Measurements from ENCODE around the gene RHOH. TPM values are rescaled to one million over a fixed set of nuclear protein-coding genes. Genes with fewer than 3 reads are reported as not detected.

The RHOH gene
- total and polyA plus RNA-seq, 10 donors, result 51.4 to 112 (median 74.3) TPM

- Histone ChIP-seq H3K9me3 (no peaks in the 10 kb centered on the region), H3K27ac (peak overlapping the region in 7 of 8 donors; percentile 29 to 84 (median 81)), H3K4me3 (peak overlapping the region in 3 of 8 donors; percentile 3 to 51 (median 11)), H3K36me3 (peaks cover 0 to 46% (median 9%) of the 10 kb centered on the region in 6 donors), H3K27me3 (replicated peaks in 1 of 7) (no peaks in the 10 kb centered on the region), H3K4me1 (peaks cover 19 to 100% (median 86%) of the 10 kb centered on the region in 6 donors)
- intact Hi-C loops (cut with DNase I; ENCODE audit: low total_unique reads), result no loop called here
- WGBS, 5 donors, result 59 to 81% (median 71%) methylated on average over 12 of the region's 12 CpGs
- TF ChIP-seq POLR2AphosphoS5 (IDR thresholded peaks at IDR 0.05) (peak in 1 of 3 donors; percentile 71), CTCF (IDR thresholded peaks at IDR 0.05 in 8 of 11, conservative IDR thresholded peaks at IDR 0.05 in 3 of 11) (no peak), POLR2A (IDR thresholded peaks at IDR 0.05) (no peak)
- DNase-seq, result peak; percentile 84
Measured at GRCh38 chr4:40238700-40239548, 42.1 kb downstream of the RHOH start.

- intact Hi-C loops (cut with DNase I; ENCODE audit: low total_unique reads), result no loop called here
- Histone ChIP-seq H3K4me1 (peaks cover 19 to 100% (median 92%) of the 10 kb centered on the region in 6 donors), H3K27ac (peak overlapping the region in 6 of 8 donors; percentile 5 to 84 (median 74)), H3K9me3 (no peaks in the 10 kb centered on the region), H3K4me3 (no peak overlapping the region), H3K27me3 (replicated peaks in 1 of 7) (no peaks in the 10 kb centered on the region), H3K36me3 (peaks cover 0 to 55% (median 17%) of the 10 kb centered on the region in 6 donors)
- TF ChIP-seq CTCF (IDR thresholded peaks at IDR 0.05 in 8 of 11, conservative IDR thresholded peaks at IDR 0.05 in 3 of 11) (no peak), POLR2AphosphoS5 (IDR thresholded peaks at IDR 0.05) (no peak), POLR2A (IDR thresholded peaks at IDR 0.05) (no peak)
- no peak for DNase-seq
- WGBS, 5 donors, result 82 to 90% (median 87%) methylated on average over 4 of the region's 4 CpGs
Measured at GRCh38 chr4:40240040-40240653, 43.3 kb downstream of the RHOH start.

- 69 to 73% (median 70%) methylated on average over 4 of the region's 4 CpGs for WGBS, 5 donors
- Histone ChIP-seq H3K9me3 (no peaks in the 10 kb centered on the region), H3K36me3 (peaks cover 0 to 55% (median 21%) of the 10 kb centered on the region in 6 donors), H3K27ac (peak overlapping the region in 5 of 8 donors; percentile 22 to 83 (median 73)), H3K27me3 (replicated peaks in 1 of 7) (no peaks in the 10 kb centered on the region), H3K4me1 (peaks cover 19 to 100% (median 92%) of the 10 kb centered on the region in 6 donors), H3K4me3 (no peak overlapping the region)
- intact Hi-C loops (cut with DNase I; ENCODE audit: low total_unique reads), result no loop called here
- TF ChIP-seq POLR2AphosphoS5 (IDR thresholded peaks at IDR 0.05), result no peak
- no peak for TF ChIP-seq POLR2A (IDR thresholded peaks at IDR 0.05)
- no peak for TF ChIP-seq CTCF (IDR thresholded peaks at IDR 0.05 in 8 of 11, conservative IDR thresholded peaks at IDR 0.05 in 3 of 11)
- no peak for DNase-seq
Measured at GRCh38 chr4:40241026-40241425, 44.2 kb downstream of the RHOH start.

GRCh38 chr4:40241941-40242340 lies 45.1 kb downstream of the RHOH start:
- TF ChIP-seq POLR2A (IDR thresholded peaks at IDR 0.05) (no peak), CTCF (IDR thresholded peaks at IDR 0.05 in 8 of 11, conservative IDR thresholded peaks at IDR 0.05 in 3 of 11) (no peak)
- peaks cover 19 to 100% (median 93%) of the 10 kb centered on the region in 6 donors for H3K4me1 ChIP-seq
- peak overlapping the region in 1 of 8 donors; percentile 6 for H3K4me3 ChIP-seq
- H3K27ac ChIP-seq, result peak overlapping the region in 6 of 8 donors; percentile 14 to 83 (median 60)
- WGBS, 5 donors, result 38 to 58% (median 45%) methylated on average over 7 of the region's 7 CpGs
- no peaks in the 10 kb centered on the region for H3K27me3 ChIP-seq (replicated peaks in 1 of 7)
- intact Hi-C loops (cut with DNase I; ENCODE audit: low total_unique reads), result no loop called here
- H3K9me3 ChIP-seq, result no peaks in the 10 kb centered on the region
- no peak for DNase-seq
- H3K36me3 ChIP-seq, result peaks cover 0 to 57% (median 21%) of the 10 kb centered on the region in 6 donors

Measured in spleen (tissue), 11 donors.